ENCODE measurements around the gene ADCY9. TPM values are rescaled to one million over a fixed set of nuclear protein-coding genes. Genes with fewer than 3 reads are reported as not detected.

Gene ADCY9
- polyA plus RNA-seq, 2 of the 4 experiments (the other 2 are of a cell fraction): 6.2 to 7.6 TPM

DNA sequence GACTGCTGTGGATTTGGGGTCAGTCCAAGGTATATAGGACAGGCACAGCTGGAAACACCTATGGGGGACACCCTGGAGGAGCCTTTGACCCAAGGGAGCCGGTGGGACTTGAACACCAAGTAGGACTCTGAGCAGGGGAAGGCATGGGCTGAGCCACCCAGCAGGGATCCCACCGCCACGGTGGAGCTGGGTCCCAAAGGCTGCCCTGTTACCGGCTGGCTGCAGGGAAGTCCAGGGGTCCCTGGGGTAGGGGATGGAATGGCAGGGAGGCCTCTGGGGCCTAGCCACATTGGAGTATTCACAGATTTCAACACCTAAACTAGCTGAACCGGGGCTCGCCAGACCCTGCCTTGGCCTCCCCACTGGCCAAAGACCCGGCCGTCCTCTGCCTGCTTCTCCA lies 196.0 kb downstream of the ADCY9 start:
- CTCF ChIA-PET: interaction anchor here (0.6 to 3.2 kb wide), 5 partner anchors 19 to 229 kb away, joined by 3 to 13 read pairs (median 4); no protein-coding TSS in a partner anchor
- Histone ChIP-seq H3K27ac (no peak overlapping the region), H3K9me3 (peaks cover 22% of the 10 kb centered on the region), H3K4me3 (no peak overlapping the region), H3K4me2 (no peak overlapping the region), H3K4me1 (no peaks in the 10 kb centered on the region)
- POLR2A ChIA-PET: no interaction called here
- DNase-seq (ENCODE audit: low read depth in 1 of 2, low spot score in 1 of 2) (no peak), ATAC-seq (no peak), FAIRE-seq (no peak)
- 67% methylated on average over 7 of the region's 8 CpGs for WGBS (ENCODE audit: missing lambda C conversion rate)
- no peak for TF ChIP-seq CTCF (IDR thresholded peaks at IDR 0.05)
- TF ChIP-seq, protein P1, sequence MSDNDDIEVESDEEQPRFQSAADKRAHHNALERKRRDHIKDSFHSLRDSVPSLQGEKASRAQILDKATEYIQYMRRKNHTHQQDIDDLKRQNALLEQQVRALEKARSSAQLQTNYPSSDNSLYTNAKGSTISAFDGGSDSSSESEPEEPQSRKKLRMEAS (IDR thresholded peaks at IDR 0.05): no peak
- TF ChIP-seq, protein P2, sequence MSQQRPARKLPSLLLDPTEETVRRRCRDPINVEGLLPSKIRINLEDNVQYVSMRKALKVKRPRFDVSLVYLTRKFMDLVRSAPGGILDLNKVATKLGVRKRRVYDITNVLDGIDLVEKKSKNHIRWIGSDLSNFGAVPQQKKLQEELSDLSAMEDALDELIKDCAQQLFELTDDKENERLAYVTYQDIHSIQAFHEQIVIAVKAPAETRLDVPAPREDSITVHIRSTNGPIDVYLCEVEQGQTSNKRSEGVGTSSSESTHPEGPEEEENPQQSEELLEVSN (IDR thresholded peaks at IDR 0.05; ENCODE audit: borderline replicate concordance, low read depth): no peak
- TF ChIP-seq EHF (CRISPR knock-in tag; IDR thresholded peaks at IDR 0.05): no peak

- WGBS (ENCODE audit: missing lambda C conversion rate): 49% methylated on average over 6 of the region's 6 CpGs
- Histone ChIP-seq H3K4me3 (no peak overlapping the region), H3K27ac (no peak overlapping the region), H3K4me2 (no peak overlapping the region), H3K4me1 (no peaks in the 10 kb centered on the region), H3K9me3 (peaks cover 22% of the 10 kb centered on the region)
- FAIRE-seq: no peak
- ChIA-PET POLR2A (interaction anchor here (0.6 kb wide), 1 partner anchor 339 kb away, joined by 3 read pairs; no protein-coding TSS in a partner anchor), CTCF (interaction anchor here (1.2 to 1.7 kb wide), 2 partner anchors 20 to 64 kb away, joined by 4 to 8 read pairs; no protein-coding TSS in a partner anchor)
- DNase-seq (ENCODE audit: low read depth in 1 of 2, low spot score in 1 of 2): no peak
- TF ChIP-seq EP300 (IDR thresholded peaks at IDR 0.05) (no peak), CBX8 (IDR thresholded peaks at IDR 0.05) (no peak), MYC (IDR thresholded peaks at IDR 0.05; ENCODE audit: borderline replicate concordance, low read length) (no peak), ZC3H11A (IDR thresholded peaks at IDR 0.05) (no peak), CTCF (IDR thresholded peaks at IDR 0.05) (no peak), CHD4 (IDR thresholded peaks at IDR 0.05; ENCODE audit: borderline replicate concordance) (no peak), MAZ (IDR thresholded peaks at IDR 0.05; ENCODE audit: borderline replicate concordance, low read depth, low read length) (no peak), FOSL2 (IDR thresholded peaks at IDR 0.05) (no peak), FOSL2 (CRISPR knock-in tag; IDR thresholded peaks at IDR 0.05) (no peak), JUNB (IDR thresholded peaks at IDR 0.05) (no peak), KDM1A (IDR thresholded peaks at IDR 0.05; ENCODE audit: low read depth) (no peak), GATA3 (IDR thresholded peaks at IDR 0.05; ENCODE audit: borderline replicate concordance) (no peak), TFCP2L1 (CRISPR knock-in tag; IDR thresholded peaks at IDR 0.05) (no peak), SREBF2 (IDR thresholded peaks at IDR 0.05) (no peak)
- TF ChIP-seq, protein P3, sequence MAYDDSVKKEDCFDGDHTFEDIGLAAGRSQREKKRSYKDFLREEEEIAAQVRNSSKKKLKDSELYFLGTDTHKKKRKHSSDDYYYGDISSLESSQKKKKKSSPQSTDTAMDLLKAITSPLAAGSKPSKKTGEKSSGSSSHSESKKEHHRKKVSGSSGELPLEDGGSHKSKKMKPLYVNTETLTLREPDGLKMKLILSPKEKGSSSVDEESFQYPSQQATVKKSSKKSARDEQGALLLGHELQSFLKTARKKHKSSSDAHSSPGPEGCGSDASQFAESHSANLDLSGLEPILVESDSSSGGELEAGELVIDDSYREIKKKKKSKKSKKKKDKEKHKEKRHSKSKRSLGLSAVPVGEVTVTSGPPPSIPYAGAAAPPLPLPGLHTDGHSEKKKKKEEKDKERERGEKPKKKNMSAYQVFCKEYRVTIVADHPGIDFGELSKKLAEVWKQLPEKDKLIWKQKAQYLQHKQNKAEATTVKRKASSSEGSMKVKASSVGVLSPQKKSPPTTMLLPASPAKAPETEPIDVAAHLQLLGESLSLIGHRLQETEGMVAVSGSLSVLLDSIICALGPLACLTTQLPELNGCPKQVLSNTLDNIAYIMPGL (CRISPR knock-in tag; IDR thresholded peaks at IDR 0.05; ENCODE audit: borderline replicate concordance): no peak
- TF ChIP-seq, protein P2 (IDR thresholded peaks at IDR 0.05; ENCODE audit: borderline replicate concordance, low read depth): no peak
- no peak for ATAC-seq
Measured at GRCh38 chr16:3919413-3919812, 196.8 kb downstream of the ADCY9 start.

All from A549 (cell line).